HepG2 (cell line): ENCODE data around the gene IFT80. TPM values are rescaled to one million over a fixed set of nuclear protein-coding genes. Genes with fewer than 3 reads are reported as not detected.

Experiments used
- ATAC-seq: fragments of 200-7000 bp; cut with Tn5 transposase; 3 replicates; pipeline ENCODE4 v1.9.1; 2020; ENCODE audit warnings: mild to moderate bottlenecking, moderate library complexity
- BruUV-seq: library from RNA; stranded (reverse); fragments of 400-500 nt; replicated peaks from 2 replicates; lab custom pipeline; 2021; lab: Mats Ljungman, UMichigan
- CTCF ChIA-PET: fragments of 300-600 bp; formaldehyde crosslinking; extraction: SDS; loops from one replicate; lab custom pipeline; 2021; ENCODE audit warnings: low total read pairs, inconsistent platforms, low intra/inter-chr PET ratio; lab: Yijun Ruan, JAX
- POLR2A ChIA-PET: fragments of 350-600 bp; sonication (Branson Sonifier 250); formaldehyde crosslinking; loops from one replicate; lab custom pipeline; 2020; ENCODE audit warnings: antibody characterized with exemption, inconsistent platforms; lab: Yijun Ruan, JAX
- DNase-seq: peaks from one replicate; pipeline ENCODE4 v3.0.0-alpha.2; 2015; ENCODE audit warnings: low spot score
- FAIRE-seq: peaks from 3 replicates; lab custom pipeline; 2011; peaks lifted over from hg19 to GRCh38; lab: Jason Lieb, UNC
- H2AFZ ChIP-seq: one replicate; pipeline ENCODE4 v1.6.1; 2011; ENCODE audit warnings: low read length, inconsistent platforms
- H3K27ac ChIP-seq: fragments of 300-600 bp; 3 replicates; pipeline ENCODE4 v1.8.0; 2011; ENCODE audit warnings: mixed run types, mild to moderate bottlenecking, mixed read lengths, low read length, inconsistent platforms; ENCODE audit not compliant: insufficient read depth; ENCODE audit errors: extremely low read length
- H3K27me3 ChIP-seq, 2 experiments: fragments of 200-600 bp in 1 of 2; 2 replicates in 1 of 2; 3 replicates in 1 of 2; pipeline versions ENCODE4 v1.6.0 to v1.8.0; 2011; ENCODE audit warnings: low read length in 2 of 2, mild to moderate bottlenecking in 2 of 2, moderate library complexity in 2 of 2, inconsistent platforms in 1 of 2; ENCODE audit not compliant: insufficient read depth in 2 of 2, control insufficient read depth in 1 of 2
- H3K36me3 ChIP-seq, 2 experiments: fragments of 200-600 bp in 1 of 2; replicated peaks in 1 of 2; 2 replicates in 1 of 2; 3 replicates in 1 of 2; pipeline versions ENCODE4 v1.5.1 to v1.8.0; 2011; ENCODE audit warnings: low read length in 2 of 2, inconsistent platforms in 1 of 2; ENCODE audit not compliant: insufficient read depth in 2 of 2, control insufficient read depth in 1 of 2
- H3K4me1 ChIP-seq: 2 replicates; pipeline ENCODE4 v1.5.1; 2012; ENCODE audit warnings: low read length, inconsistent platforms; ENCODE audit not compliant: insufficient read depth
- H3K4me2 ChIP-seq: 2 replicates; pipeline ENCODE4 v1.6.0; 2011; ENCODE audit warnings: low read depth, low read length, inconsistent platforms
- H3K4me3 ChIP-seq, 3 experiments: fragments of 200-600 bp in 1 of 3; sonication (generic), shearing (Covaris generic) in 1 of 3; replicated peaks in 1 of 3; 2 replicates each; pipeline ENCODE4 v1.5.1; 2011 to 2016; ENCODE audit warnings: low read length in 3 of 3, inconsistent platforms in 2 of 3, low read depth in 2 of 3, mild to moderate bottlenecking in 2 of 3, control low read depth in 1 of 3, mixed read lengths in 1 of 3; ENCODE audit not compliant: insufficient read depth in 1 of 3
- H3K79me2 ChIP-seq: one replicate; pipeline ENCODE4 v1.6.1; 2011; ENCODE audit warnings: low read length, inconsistent platforms; ENCODE audit not compliant: insufficient read depth
- H3K9ac ChIP-seq: 2 replicates; pipeline ENCODE4 v1.6.0; 2011; ENCODE audit warnings: mild to moderate bottlenecking, low read depth, low read length, inconsistent platforms; ENCODE audit not compliant: insufficient read depth
- H3K9me3 ChIP-seq: 2 replicates; pipeline ENCODE4 v1.5.1; 2012; ENCODE audit warnings: mild to moderate bottlenecking, low read length
- H4K20me1 ChIP-seq: 2 replicates; pipeline ENCODE4 v1.6.0; 2011; ENCODE audit warnings: inconsistent platforms, mild to moderate bottlenecking, low read length, moderate library complexity; ENCODE audit not compliant: insufficient read depth
- DMAP1 ChIP-seq: IDR thresholded peaks from 2 replicates; pipeline ENCODE4 v1.6.1; 2016
- FOXO1 ChIP-seq: sonication (generic); formaldehyde crosslinking; IDR thresholded peaks from 2 replicates; pipeline ENCODE4 v1.4.0; 2020; ENCODE audit warnings: missing genetic modification reagents
- HMG20A ChIP-seq: IDR thresholded peaks from 2 replicates; pipeline ENCODE4 v1.6.1; 2016; ENCODE audit warnings: borderline replicate concordance
- HMGA1 ChIP-seq: sonication (generic); formaldehyde crosslinking; conservative IDR thresholded peaks from 2 replicates; pipeline ENCODE4 v1.4.0; 2020; ENCODE audit warnings: missing genetic modification reagents
- IKZF1 ChIP-seq: fragments of 450-650 bp; IDR thresholded peaks from 2 replicates; pipeline ENCODE4 v1.7.1; 2016
- IRX3 ChIP-seq: sonication (generic); formaldehyde crosslinking; IDR thresholded peaks from 2 replicates; pipeline ENCODE4 v1.8.1; 2023; ENCODE audit warnings: mild to moderate bottlenecking, low read depth, missing genetic modification reagents, borderline replicate concordance
- MBD4 ChIP-seq: IDR thresholded peaks from 2 replicates; pipeline ENCODE4 v1.6.1; 2012; ENCODE audit warnings: low read length, inconsistent platforms, borderline replicate concordance
- MED8 ChIP-seq: sonication (generic); formaldehyde crosslinking; IDR thresholded peaks from 2 replicates; pipeline ENCODE4 v1.8.1; 2023; ENCODE audit warnings: mild to moderate bottlenecking, missing genetic modification reagents; ENCODE audit not compliant: insufficient replicate concordance
- MYC ChIP-seq: sonication (generic); formaldehyde crosslinking; IDR thresholded peaks from 2 replicates; pipeline ENCODE4 v1.9.0; 2021; ENCODE audit warnings: missing genetic modification reagents, borderline replicate concordance
- NONO ChIP-seq, 2 experiments: fragments of 450-650 bp in 1 of 2; sonication (generic) in 1 of 2; formaldehyde crosslinking in 1 of 2; IDR thresholded peaks in 1 of 2; conservative IDR thresholded peaks in 1 of 2; 2 replicates each; pipeline versions ENCODE4 v1.6.1 to v1.8.0; 2017 to 2022; ENCODE audit warnings: mild to moderate bottlenecking in 1 of 2, missing genetic modification reagents in 1 of 2, moderate library complexity in 1 of 2
- NRL ChIP-seq: sonication (generic); formaldehyde crosslinking; IDR thresholded peaks from 2 replicates; pipeline ENCODE4 v1.5.0; 2020; ENCODE audit warnings: missing genetic modification reagents, mild to moderate bottlenecking, moderate library complexity, borderline replicate concordance
- SAFB2 ChIP-seq: sonication (generic); formaldehyde crosslinking; IDR thresholded peaks from 2 replicates; pipeline ENCODE4 v1.5.1; 2020; ENCODE audit warnings: missing genetic modification reagents, low read depth, mild to moderate bottlenecking, borderline replicate concordance
- SCMH1 ChIP-seq: sonication (generic); formaldehyde crosslinking; IDR thresholded peaks from 2 replicates; pipeline ENCODE4 v1.9.0; 2021; ENCODE audit warnings: missing genetic modification reagents, mild to moderate bottlenecking, borderline replicate concordance
- SIN3B ChIP-seq: fragments of 150-350 bp; IDR thresholded peaks from 2 replicates; pipeline ENCODE4 v1.6.1; 2014; ENCODE audit warnings: low read length
- SIX4 ChIP-seq: sonication (generic); formaldehyde crosslinking; IDR thresholded peaks from 2 replicates; pipeline ENCODE4 v1.4.0; 2020; ENCODE audit warnings: missing genetic modification reagents
- SOX6 ChIP-seq, 2 experiments: fragments of 450-650 bp in 1 of 2; sonication (generic) in 1 of 2; formaldehyde crosslinking in 1 of 2; IDR thresholded peaks; 2 replicates each; pipeline versions ENCODE4 v1.4.0 to v1.6.1; 2017 to 2020; ENCODE audit warnings: antibody characterized with exemption in 1 of 2, mild to moderate bottlenecking in 1 of 2, missing genetic modification reagents in 1 of 2
- TBP ChIP-seq: sonication (generic); formaldehyde crosslinking; IDR thresholded peaks from 2 replicates; pipeline ENCODE4 v1.5.0; 2020; ENCODE audit warnings: missing genetic modification reagents
- ZBTB2 ChIP-seq: sonication (generic); formaldehyde crosslinking; IDR thresholded peaks from 2 replicates; pipeline ENCODE4 v1.8.0; 2022; ENCODE audit warnings: low read depth, missing genetic modification reagents
- ZBTB42 ChIP-seq: sonication (generic); formaldehyde crosslinking; IDR thresholded peaks from 2 replicates; pipeline ENCODE4 v1.5.0; 2020; ENCODE audit warnings: mild to moderate bottlenecking, missing genetic modification reagents
- ZNF543 ChIP-seq: sonication (generic); formaldehyde crosslinking; IDR thresholded peaks from 2 replicates; pipeline ENCODE4 v1.4.0; 2020; ENCODE audit warnings: mild to moderate bottlenecking, missing genetic modification reagents
- ZNF558 ChIP-seq: sonication (generic); formaldehyde crosslinking; IDR thresholded peaks from 2 replicates; pipeline ENCODE4 v1.9.0; 2022; ENCODE audit warnings: mild to moderate bottlenecking, missing genetic modification reagents, borderline replicate concordance
- ZNF777 ChIP-seq: sonication (generic); formaldehyde crosslinking; IDR thresholded peaks from 2 replicates; pipeline ENCODE4 v1.4.0; 2020; ENCODE audit warnings: missing genetic modification reagents
- ZNF788 ChIP-seq: sonication (generic); formaldehyde crosslinking; IDR thresholded peaks from 2 replicates; pipeline ENCODE4 v1.5.0; 2020; ENCODE audit warnings: mild to moderate bottlenecking, missing genetic modification reagents, borderline replicate concordance
- ZNF883 ChIP-seq: sonication (generic); formaldehyde crosslinking; IDR thresholded peaks from 2 replicates; pipeline ENCODE4 v1.5.1; 2020; ENCODE audit warnings: mild to moderate bottlenecking, missing genetic modification reagents; ENCODE audit errors: not compliant biosample characterization
- WGBS: methylation state at CpG from one replicate; pipeline ENCODE4 v1.1.6; 2017; ENCODE audit warnings: low lambda C conversion rate; 5-methylcytosine and 5-hydroxymethylcytosine counted together
- in situ Hi-C: cut with HindIII; loops from 2 replicates; pipeline ENCODE4 v1.10.0; 2017; ENCODE audit warnings: low pct_unique_long_range_greater_than_20kb; ENCODE audit not compliant: extremely low pct_ligation_motif_present
- intact Hi-C: fragments of 100-400 bp; cut with micrococcal nuclease; formaldehyde crosslinking; loops from one replicate; pipeline ENCODE4 v1.10.0; 2022; ENCODE audit not compliant: unreplicated experiment
- polyA plus RNA-seq, 8 experiments: library from polyadenylated mRNA; depleted of rRNA in 3 of 8; stranded (reverse) in 7 of 8; unstranded in 1 of 8; fragments of >200 nt; fragmentation: Illumina TruSeq in 4 of 8; extraction: Trizol in 4 of 8; gene quantifications; 2 replicates each; pipeline versions ENCODE4 v1.2.1 to v1.2.3, GENCODE V29; 2011 to 2016; ENCODE audit warnings: low read depth in 4 of 8, missing spikeins in 1 of 8, mixed read lengths in 1 of 8; ENCODE audit not compliant: insufficient read depth in 1 of 8
- total RNA-seq, 5 experiments: library from RNA; depleted of rRNA; stranded (reverse); fragments of >200 nt; fragmentation: Illumina TruSeq; extraction: Trizol; gene quantifications; 2 replicates each; pipeline ENCODE4 v1.2.3, GENCODE V29; 2016; ENCODE audit warnings: low read depth in 1 of 5

IFT80 gene
- total and polyA plus RNA-seq, 2 of the 13 experiments (the other 11 are each of a cell fraction or from before 2014, with no cell fraction given), result 11.4 to 15.7 TPM

DNA sequence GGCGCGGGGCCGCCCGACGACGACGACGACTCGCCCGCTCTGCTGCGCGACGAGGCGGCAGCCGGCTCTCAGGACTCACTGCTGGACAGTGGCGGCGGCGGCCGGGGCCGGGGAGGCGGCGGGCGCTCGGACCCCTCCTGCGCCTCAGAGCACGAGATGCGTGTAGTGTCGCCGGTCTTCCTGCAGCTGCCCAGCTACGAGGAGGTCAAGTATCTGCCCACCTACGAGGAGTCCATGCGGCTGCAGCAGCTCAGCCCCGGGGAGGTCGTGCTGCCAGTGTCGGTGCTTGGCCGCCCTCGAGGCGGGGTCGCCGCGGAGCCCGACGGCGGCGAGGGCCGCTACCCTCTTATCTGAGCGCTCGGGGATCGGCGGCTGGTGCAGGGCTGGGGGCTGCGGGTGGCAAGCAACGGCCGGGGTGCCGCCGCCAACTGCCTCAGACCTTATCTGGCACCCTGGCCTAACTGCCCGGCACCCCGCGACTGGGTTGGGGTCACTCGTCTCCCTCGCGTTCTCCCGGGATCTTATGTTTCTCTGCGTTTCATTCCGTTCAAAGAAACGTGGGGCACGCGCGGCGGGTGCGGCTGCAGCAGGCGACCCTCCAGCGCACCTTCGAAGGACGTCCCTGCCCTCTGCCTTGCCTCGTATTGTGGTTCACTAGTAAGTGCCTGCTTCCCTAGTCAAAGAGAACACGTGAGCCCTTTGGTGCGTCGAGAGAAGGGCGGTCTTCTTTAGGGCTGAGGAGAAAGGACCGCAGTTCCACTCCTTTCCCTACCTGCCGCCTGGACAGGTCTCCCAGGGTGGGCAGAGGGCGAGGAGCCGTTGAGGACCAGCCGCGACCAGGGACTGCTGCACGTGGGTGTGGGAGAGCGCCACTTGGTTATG lies 172.8 kb downstream of the IFT80 start:
- H3K27me3 ChIP-seq, result peaks cover 8 to 29% of the 10 kb centered on the region in 2 experiments
- no TSS peak for BruUV-seq
- H3K27ac ChIP-seq, result no peak overlapping the region
- ATAC-seq, result peak; percentile 62
- H3K4me1 ChIP-seq, result peaks cover 13% of the 10 kb centered on the region
- no peaks in the 10 kb centered on the region for H4K20me1 ChIP-seq
- WGBS, result 31% methylated on average over 28 of the region's 87 CpGs
- H3K4me2 ChIP-seq, result peak overlapping the region; percentile 88
- H3K36me3 ChIP-seq, result no peaks in the 10 kb centered on the region
- DNase-seq, result no peak
- intact Hi-C loops (loop anchor here (5.0 kb wide), 3 partner anchors 106 to 194 kb away; no protein-coding TSS in a partner anchor), in situ Hi-C loops (no loop called here)
- no peaks in the 10 kb centered on the region for H3K79me2 ChIP-seq
- FAIRE-seq, result no peak
- POLR2A ChIA-PET, result no interaction called here
- peak overlapping the region; percentile 57 to 73 (median 59); a peak in 5 of 6 replicates for H3K4me3 ChIP-seq
- H2AFZ ChIP-seq, result no peak overlapping the region
- CTCF ChIA-PET, result interaction anchor here (0.7 to 1.2 kb wide), 2 partner anchors 188 to 194 kb away, joined by 3 read pairs; no protein-coding TSS in a partner anchor
- no peaks in the 10 kb centered on the region for H3K9me3 ChIP-seq
- H3K9ac ChIP-seq, result no peak overlapping the region
- TF ChIP-seq HMGA1 (CRISPR knock-in tag) (no peak), HMG20A (CRISPR knock-in tag) (no peak), ZNF543 (CRISPR knock-in tag) (no peak), TBP (no peak), ZBTB2 (CRISPR knock-in tag) (0 out of 2 replicates have a peak, but pooled peaks have one; percentile 7), SAFB2 (no peak), MYC (CRISPR knock-in tag) (0 out of 2 replicates have a peak, but pooled peaks have one; percentile 1), MBD4 (no peak), IRX3 (no peak), ZNF558 (CRISPR knock-in tag) (no peak), NONO (IDR thresholded peaks at IDR 0.05) (no peak), NONO (CRISPR knock-in tag; conservative IDR thresholded peaks at IDR 0.05) (0 out of 2 replicates have a peak, but pooled peaks have one; percentile 12), DMAP1 (CRISPR knock-in tag) (no peak), SCMH1 (CRISPR knock-in tag) (no peak), IKZF1 (no peak), FOXO1 (CRISPR knock-in tag) (no peak), SIN3B (no peak), ZNF788 (CRISPR knock-in tag) (0 out of 2 replicates have a peak, but pooled peaks have one; percentile 23), SIX4 (no peak), ZBTB42 (CRISPR knock-in tag) (no peak), MED8 (CRISPR knock-in tag) (no peak), ZNF883 (peak; percentile 72), SOX6 (IDR thresholded peaks at IDR 0.05) (no peak), SOX6 (CRISPR knock-in tag; IDR thresholded peaks at IDR 0.05) (0 out of 2 replicates have a peak, but pooled peaks have one; percentile 11), NRL (0 out of 2 replicates have a peak, but pooled peaks have one; percentile 32), ZNF777 (CRISPR knock-in tag) (peak; percentile 79)
